ENCODE results near the gene DNAJB13. TPM values are rescaled to one million over a fixed set of nuclear protein-coding genes. Genes with fewer than 3 reads are reported as not detected.

Gene DNAJB13
- total and polyA plus RNA-seq, 10 of the 15 experiments (the other 5 are each of a cell fraction or from before 2014, with no cell fraction given), result 0.07 to 0.76 (median 0.15) TPM; not detected in 7

GRCh38 chr11:74007691-74008372, 57.0 kb downstream of the DNAJB13 start (continued):
- no peak for TF ChIP-seq ZBTB33 (IDR thresholded peaks at IDR 0.05)
- TF ChIP-seq E2F4 (IDR thresholded peaks at IDR 0.05; ENCODE audit: low read depth, low read length), result no peak
- no peak for TF ChIP-seq USF1 (IDR thresholded peaks at IDR 0.05; ENCODE audit: borderline replicate concordance, extremely low read length, insufficient read depth, low read depth, low read length)
- no peak for TF ChIP-seq SUZ12 (IDR thresholded peaks at IDR 0.05; ENCODE audit: unreplicated experiment)
- TF ChIP-seq SKIL (IDR thresholded peaks at IDR 0.05; ENCODE audit: low read depth, poor library complexity, severe bottlenecking), result no peak
- no peak for TF ChIP-seq ATF2 (IDR thresholded peaks at IDR 0.05; ENCODE audit: low read length)
- no peak for TF ChIP-seq NFXL1 (IDR thresholded peaks at IDR 0.05; ENCODE audit: borderline replicate concordance)
- no peak for TF ChIP-seq CTCF (IDR thresholded peaks at IDR 0.05 in 2 of 3, conservative IDR thresholded peaks at IDR 0.05 in 1 of 3; ENCODE audit: control insufficient read depth in 2 of 3, extremely low read depth in 1 of 3, insufficient read depth in 1 of 3, low read depth in 3 of 3, low read length in 3 of 3)
- no peak for TF ChIP-seq ASH2L (IDR thresholded peaks at IDR 0.05; ENCODE audit: borderline replicate concordance, low read depth)
- TF ChIP-seq SMARCA5 (IDR thresholded peaks at IDR 0.05), result no peak

All from GM12878 (cell line).